ENCODE data around the gene IARS1. TPM values are rescaled to one million over a fixed set of nuclear protein-coding genes. Genes with fewer than 3 reads are reported as not detected.
A peak's percentile ranks its signal among the peaks of the same experiment; 100 is the strongest.

The IARS1 gene
- polyA plus RNA-seq, 1 of the 3 experiments (the other 2 are of a cell fraction) = 30.4 TPM

GRCh38 chr9:92278110-92278509 lies 15.4 kb downstream of the IARS1 start (continued):
- TF ChIP-seq TAF1 (IDR thresholded peaks at IDR 0.05; ENCODE audit: borderline replicate concordance, low read depth, low read length) (no peak), FOXJ3 (CRISPR knock-in tag; IDR thresholded peaks at IDR 0.05) (no peak), POLR2AphosphoS5 (IDR thresholded peaks at IDR 0.05; ENCODE audit: low read depth, low read length) (no peak), MEF2A (IDR thresholded peaks at IDR 0.05; ENCODE audit: borderline replicate concordance, low read depth) (no peak), TCF12 (IDR thresholded peaks at IDR 0.05) (peak; percentile 79), RXRA (IDR thresholded peaks at IDR 0.05; ENCODE audit: borderline replicate concordance, low read depth) (no peak), GABPA (IDR thresholded peaks at IDR 0.05; ENCODE audit: low read depth) (no peak), PBX3 (IDR thresholded peaks at IDR 0.05) (peak; percentile 70), RCOR1 (IDR thresholded peaks at IDR 0.05; ENCODE audit: low read length) (no peak), NFIC (IDR thresholded peaks at IDR 0.05; ENCODE audit: borderline replicate concordance) (0 out of 2 replicates have a peak, but pooled peaks have one; percentile 16), FOSL2 (IDR thresholded peaks at IDR 0.05; ENCODE audit: borderline replicate concordance, low read depth) (peak; percentile 58; the same call in 1 of the 2 replicates)

- ChIA-PET POLR2A (no interaction called here), CTCF (interaction anchor here (0.7 to 5.5 kb wide), 4 partner anchors 15 to 1469 kb away, joined by 3 to 45 read pairs (median 6); no protein-coding TSS in a partner anchor)
- Histone ChIP-seq H3K9me2 (no peaks in the 10 kb centered on the region), H3K4me3 (ENCODE audit: low read depth in 2 of 2, low read length in 1 of 2) (no peak overlapping the region), H3K27me3 (ENCODE audit: insufficient read depth) (no peaks in the 10 kb centered on the region), H3K4me1 (ENCODE audit: control insufficient read depth in 1 of 2, insufficient read depth in 2 of 2, low read depth in 1 of 2, low read length in 1 of 2) (peaks cover 0 to 7% of the 10 kb centered on the region in 2 experiments; a peak in 2 of 4 replicates), H3K27ac (ENCODE audit: low read depth in 2 of 2, low read length in 1 of 2) (no peak overlapping the region), H3K9ac (no peak overlapping the region), H3K9me3 (no peaks in the 10 kb centered on the region), H3K36me3 (replicated peaks in 1 of 2; ENCODE audit: control insufficient read depth in 1 of 2, insufficient read depth in 2 of 2, low read length in 1 of 2) (peaks cover 85 to 93% of the 10 kb centered on the region in 2 experiments), H4K20me1 (ENCODE audit: insufficient read depth) (no peaks in the 10 kb centered on the region), H3F3A (replicated peaks; ENCODE audit: insufficient read depth) (peaks cover 33% of the 10 kb centered on the region), H3K79me2 (ENCODE audit: insufficient read depth) (peaks cover 12% of the 10 kb centered on the region; the same call in 1 of the 2 replicates), H2AFZ (ENCODE audit: low read depth) (no peak overlapping the region), H3K4me2 (no peak overlapping the region)
- WGBS (ENCODE audit: low lambda C conversion rate) = 85% methylated on average over 11 of the region's 11 CpGs
- TF ChIP-seq SIN3A (IDR thresholded peaks at IDR 0.05; ENCODE audit: borderline replicate concordance, low read depth, low read length) (no peak), TAF1 (IDR thresholded peaks at IDR 0.05; ENCODE audit: borderline replicate concordance, low read depth, low read length) (no peak), CHD2 (IDR thresholded peaks at IDR 0.05; ENCODE audit: low read length, partially characterized antibody) (no peak), SMC3 (IDR thresholded peaks at IDR 0.05; ENCODE audit: low read depth, low read length) (no peak), EP300 (IDR thresholded peaks at IDR 0.05; ENCODE audit: borderline replicate concordance in 1 of 2, low read depth in 1 of 2, low read length in 1 of 2) (no peak), USF2 (IDR thresholded peaks at IDR 0.05; ENCODE audit: borderline replicate concordance, low read depth, low read length) (no peak)
- no peak for DNase-seq
Measured at GRCh38 chr9:92276331-92277032, 17.0 kb downstream of the IARS1 start.

Measured in SK-N-SH (cell line).